NCI-H2081 (cell line): Measurements from ENCODE around the gene IL16.

Source experiments
- DNase-seq, 2 experiments: peaks; one replicate each; lab custom pipeline; 2025; lab: John Stamatoyannopoulos, UW

Gene IL16

GRCh38 chr15:81276967-81277366, 80.3 kb downstream of the IL16 start:
- DNase-seq: no peak

DNA sequence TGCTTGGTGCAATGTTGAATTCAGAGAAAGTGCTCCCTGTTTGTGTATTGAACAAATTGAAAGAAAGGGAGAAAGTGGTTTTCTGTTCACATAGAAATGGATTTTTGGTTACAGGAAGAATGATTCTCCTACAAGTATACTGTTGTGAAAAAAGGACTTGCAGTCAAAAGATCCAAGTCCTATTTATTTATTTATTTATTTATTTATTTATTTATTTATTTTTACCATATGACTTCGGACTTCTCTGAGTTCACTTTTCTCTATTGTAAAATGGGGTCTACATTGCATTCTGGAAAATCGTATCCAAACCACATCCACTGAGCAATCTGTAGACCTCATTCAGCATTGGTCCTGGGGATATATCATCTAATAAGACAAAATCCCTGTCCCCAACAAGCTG, 81.2 kb downstream of the IL16 start:
- no peak for DNase-seq

DNA sequence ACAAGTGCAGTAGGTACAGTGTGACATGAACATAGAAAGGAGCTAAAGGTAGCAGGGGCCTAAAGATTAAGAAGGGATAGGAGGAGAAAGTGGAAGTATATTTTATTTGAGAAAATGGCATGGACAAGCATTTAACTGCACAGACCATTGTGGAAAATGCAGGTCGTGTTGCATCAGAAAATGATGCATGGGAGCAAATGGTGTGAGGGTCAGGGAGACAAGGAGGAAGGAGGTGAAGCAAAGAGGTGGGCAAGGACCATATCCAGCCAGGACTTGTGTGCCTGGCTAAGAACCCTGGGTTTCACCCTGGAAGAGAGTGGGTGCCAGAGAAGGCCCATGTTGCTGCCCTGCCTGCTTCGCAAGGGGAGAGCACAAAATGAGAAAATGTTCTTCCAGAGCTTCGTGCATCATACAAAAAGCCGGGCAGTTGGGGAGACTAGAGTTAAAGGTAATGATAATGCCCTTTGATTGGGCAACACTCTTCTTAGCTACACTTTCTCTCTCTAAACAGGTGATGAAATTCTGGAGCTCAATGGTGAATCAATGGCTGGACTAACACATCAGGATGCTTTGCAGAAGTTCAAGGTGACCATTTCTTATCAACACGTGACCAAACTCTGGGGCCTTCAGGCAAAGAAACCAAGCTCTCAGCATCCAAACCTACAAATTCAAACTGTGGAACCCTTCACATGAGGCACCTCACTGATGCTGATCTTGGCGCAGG, 81.8 kb downstream of the IL16 start:
- DNase-seq: no peak

GRCh38 chr15:81279621-81280485, 83.2 kb downstream of the IL16 start:
- no peak for DNase-seq

- no peak for DNase-seq
These were observed 84.2 kb downstream of the IL16 start for GRCh38 chr15:81280696-81281455.

- no peak for DNase-seq
These were observed 84.7 kb downstream of the IL16 start for GRCh38 chr15:81281456-81281735.

GRCh38 chr15:81281766-81282605, 85.3 kb downstream of the IL16 start:
- DNase-seq: no peak

DNA sequence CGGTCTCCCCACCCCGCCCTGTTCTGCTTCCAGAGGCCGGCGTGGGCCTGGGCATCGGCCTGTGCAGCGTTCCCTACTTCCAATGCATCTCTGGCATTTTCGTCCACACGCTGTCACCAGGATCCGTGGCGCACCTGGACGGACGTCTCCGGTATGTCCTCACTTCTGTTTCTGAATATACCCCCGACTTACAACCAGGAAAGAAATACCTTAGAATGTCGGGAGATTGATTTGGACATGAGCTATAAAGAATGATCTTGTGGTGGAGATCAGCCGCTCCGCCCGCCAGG, 85.9 kb downstream of the IL16 start:
- DNase-seq: no peak

- no peak for DNase-seq
These were observed 86.2 kb downstream of the IL16 start for GRCh38 chr15:81282911-81283310.

DNA sequence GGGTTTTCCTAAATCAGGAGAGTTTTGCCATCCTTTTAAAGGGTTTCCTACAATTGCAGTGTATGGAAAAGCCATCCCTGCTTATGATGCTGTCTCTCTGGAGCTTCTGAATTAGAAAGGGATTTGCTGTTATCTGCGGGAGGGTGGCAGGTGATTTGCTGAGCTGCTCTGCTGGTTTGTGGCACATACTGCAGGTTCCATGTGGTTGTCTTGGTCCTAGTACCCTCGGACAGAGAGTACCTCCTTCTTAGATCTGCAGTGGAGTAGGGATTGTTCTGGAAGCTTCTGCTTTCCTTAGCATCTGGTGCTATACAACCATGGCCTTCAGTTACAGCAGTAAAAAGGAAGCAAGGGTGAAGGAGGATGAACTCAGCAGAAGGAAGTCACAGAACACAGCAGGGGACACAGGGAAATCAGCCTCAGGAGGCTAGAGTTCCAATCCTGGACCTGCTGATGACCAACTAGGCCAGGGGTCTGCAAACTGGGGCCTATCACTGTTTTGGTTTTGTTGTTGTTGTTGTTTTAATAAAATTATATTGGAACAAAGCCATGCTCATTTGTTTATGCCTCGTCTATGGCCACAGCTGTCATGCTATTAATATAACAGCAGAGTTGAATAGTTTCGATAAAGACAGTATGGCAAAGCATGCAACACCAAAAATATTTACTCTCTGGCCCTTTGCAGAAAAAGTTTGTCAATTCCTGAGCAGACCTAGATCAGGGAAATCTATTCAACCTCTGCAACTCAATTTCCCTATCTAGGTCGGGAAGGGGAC, 87.8 kb downstream of the IL16 start:
- no peak for DNase-seq

DNA sequence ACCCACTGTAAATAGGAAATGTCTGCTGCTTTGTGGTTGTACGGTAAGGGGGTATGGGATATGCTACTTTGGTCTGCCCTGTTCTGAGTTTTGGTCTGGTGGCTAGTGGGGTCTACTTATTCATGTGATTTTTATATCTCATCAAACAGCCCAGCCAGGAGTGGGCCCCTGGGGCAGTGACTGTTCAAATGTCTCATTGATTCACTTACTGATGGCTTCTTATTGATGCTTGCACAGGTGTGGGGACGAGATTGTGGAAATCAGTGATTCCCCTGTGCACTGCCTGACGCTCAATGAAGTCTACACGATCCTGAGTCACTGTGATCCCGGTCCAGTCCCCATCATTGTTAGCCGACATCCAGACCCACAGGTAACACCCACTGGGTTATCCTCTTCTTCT, 88.8 kb downstream of the IL16 start:
- no peak for DNase-seq

DNA sequence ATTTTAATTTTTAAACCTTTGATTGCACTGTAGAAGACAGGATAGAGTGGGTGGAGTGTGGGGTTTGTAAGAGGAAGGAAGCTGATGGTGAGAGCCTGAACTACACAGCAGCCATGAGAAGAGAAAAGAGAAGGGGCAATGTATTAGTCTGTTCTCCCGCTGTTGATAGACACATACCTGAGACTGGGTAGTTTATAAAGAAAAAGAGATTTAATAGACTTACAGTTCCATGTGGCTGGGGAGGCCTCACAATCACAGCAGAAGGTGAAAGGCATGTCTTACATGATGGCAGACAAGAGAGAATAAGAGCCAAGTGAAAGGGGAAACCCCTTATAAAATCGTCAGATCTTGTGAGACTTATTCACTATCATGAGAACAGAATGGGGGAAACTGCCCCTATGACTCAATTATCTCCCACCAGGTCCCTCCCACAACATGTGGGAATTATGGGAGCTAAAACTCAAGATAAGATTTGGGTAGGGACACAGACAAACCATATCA, 90.0 kb downstream of the IL16 start:
- DNase-seq: no peak

GRCh38 chr15:81288040-81288439, 91.4 kb downstream of the IL16 start:
- no peak for DNase-seq

DNA sequence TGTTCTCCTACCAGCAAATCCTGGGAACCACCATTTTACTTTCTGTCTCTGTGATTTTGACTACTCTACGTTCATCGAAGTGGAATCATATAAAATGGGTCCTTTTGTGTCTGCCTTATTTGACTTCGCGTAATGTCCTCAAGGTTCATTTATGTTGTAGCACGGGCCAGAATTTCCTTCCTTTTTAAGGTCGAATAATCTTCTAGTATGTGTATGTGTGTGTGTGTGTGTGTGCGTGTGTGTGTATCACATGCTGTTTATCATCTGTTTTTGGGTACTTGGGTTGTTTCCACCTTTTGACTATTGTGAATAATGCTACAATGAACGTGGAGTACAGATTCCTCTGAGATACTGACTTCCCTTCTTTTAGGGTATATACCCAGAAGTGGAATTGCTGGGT, 91.9 kb downstream of the IL16 start:
- no peak for DNase-seq

- no peak for DNase-seq
These were observed 93.2 kb downstream of the IL16 start for GRCh38 chr15:81289910-81290309.

GRCh38 chr15:81291916-81292522, 95.3 kb downstream of the IL16 start:
- DNase-seq: no peak

DNA sequence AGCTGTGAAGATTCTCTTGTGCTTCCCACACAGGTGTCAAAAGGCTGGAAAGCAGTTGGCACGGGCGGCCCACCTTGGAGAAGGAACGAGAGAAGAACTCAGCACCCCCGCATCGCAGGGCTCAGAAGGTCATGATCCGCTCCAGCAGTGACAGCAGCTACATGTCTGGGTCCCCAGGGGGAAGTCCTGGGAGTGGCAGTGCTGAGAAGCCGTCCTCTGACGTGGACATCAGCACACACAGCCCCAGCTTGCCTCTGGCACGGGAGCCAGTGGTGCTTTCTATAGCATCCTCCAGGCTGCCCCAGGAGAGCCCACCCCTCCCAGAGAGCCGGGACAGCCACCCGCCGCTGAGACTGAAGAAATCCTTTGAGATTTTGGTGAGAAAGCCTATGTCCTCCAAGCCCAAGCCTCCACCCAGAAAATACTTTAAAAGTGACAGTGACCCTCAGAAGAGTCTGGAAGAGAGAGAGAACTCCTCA, 95.9 kb downstream of the IL16 start:
- no peak for DNase-seq

DNA sequence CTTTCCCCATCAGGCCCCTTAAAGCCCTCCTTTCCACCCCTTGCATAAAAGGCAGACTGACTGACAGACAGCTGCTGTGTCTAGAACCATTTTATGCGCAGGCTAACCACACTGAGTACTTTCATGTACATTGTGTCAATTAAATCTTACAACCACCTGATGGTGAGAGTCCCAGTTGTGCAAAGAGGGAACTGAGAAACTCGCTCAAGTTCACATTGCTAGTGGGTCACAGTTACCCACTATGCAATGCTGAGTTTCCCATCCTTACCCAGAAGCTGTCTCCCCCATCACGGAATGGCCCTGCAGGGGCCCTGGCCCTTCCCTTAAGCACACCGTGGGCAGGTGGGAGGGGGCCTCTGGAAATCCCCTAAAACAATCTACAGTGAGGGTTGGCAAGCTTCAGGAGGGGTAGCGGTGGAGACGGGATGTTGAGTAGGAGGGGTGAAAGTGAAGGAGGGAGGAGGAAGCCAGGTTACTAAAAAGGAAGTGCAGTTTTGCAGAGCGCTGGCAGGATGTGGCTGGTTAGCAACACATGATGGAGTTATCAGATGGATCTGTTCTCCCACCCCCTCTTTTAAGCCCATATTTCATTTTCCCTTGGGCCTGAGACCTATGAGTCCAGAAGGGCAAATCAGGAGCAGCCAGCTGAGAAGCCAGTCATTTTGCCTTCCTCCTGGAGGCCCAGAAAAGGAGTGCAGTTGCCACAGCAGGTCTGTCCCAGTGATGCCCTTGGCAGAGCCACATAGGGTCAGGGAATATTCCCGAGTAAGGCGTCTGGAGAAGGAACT, 97.2 kb downstream of the IL16 start:
- DNase-seq: no peak

DNA sequence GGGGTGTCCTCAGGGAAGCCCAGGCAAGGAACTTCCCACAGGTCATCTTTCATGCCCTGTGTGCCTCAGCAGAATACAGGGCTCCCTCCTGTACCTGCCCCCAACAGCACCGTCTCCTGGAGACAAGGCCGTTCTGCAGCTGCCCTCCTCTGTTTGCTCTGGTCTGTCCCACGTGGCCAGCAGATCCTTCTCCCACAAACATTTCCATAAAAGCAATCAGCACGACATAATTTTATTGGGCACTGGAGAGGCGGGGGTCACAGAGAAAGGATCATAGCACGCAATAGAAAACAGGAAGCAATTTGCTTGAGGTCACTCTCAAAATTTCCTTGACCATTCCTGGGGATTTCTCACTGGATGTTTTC, 97.8 kb downstream of the IL16 start:
- DNase-seq: no peak
